H7 (cell line): ENCODE results near the gene MPDU1. TPM values are rescaled to one million over a fixed set of nuclear protein-coding genes. Genes with fewer than 3 reads are reported as not detected.

Experiments
- DNase-seq: peaks from one replicate; pipeline ENCODE4 v3.0.0; 2012
- H3K27me3 ChIP-seq: 2 replicates; pipeline ENCODE4 v1.6.0; 2011; ENCODE audit warnings: mild to moderate bottlenecking, low read length; ENCODE audit not compliant: control insufficient read depth, insufficient read depth
- H3K36me3 ChIP-seq: replicated peaks from 2 replicates; pipeline ENCODE4 v1.5.1; 2011; ENCODE audit warnings: low read length; ENCODE audit not compliant: control insufficient read depth, insufficient read depth
- H3K4me3 ChIP-seq: 2 replicates; pipeline ENCODE4 v1.5.1; 2011; ENCODE audit warnings: low read depth, mild to moderate bottlenecking, control low read depth, low read length, moderate library complexity; ENCODE audit not compliant: insufficient read depth
- total RNA-seq: library from RNA; depleted of rRNA; stranded (reverse); fragments of >200 nt; shearing (Covaris generic); gene quantifications from 2 replicates; pipeline ENCODE4 v1.2.3, GENCODE V29; 2014

Gene MPDU1
- total RNA-seq, 1 experiment from 2014 or later, result 146 TPM

GRCh38 chr17:7557147-7557764 is 26.4 kb upstream of the MPDU1 start:
- Histone ChIP-seq H3K36me3 (no peaks in the 10 kb centered on the region), H3K4me3 (no peak overlapping the region), H3K27me3 (no peaks in the 10 kb centered on the region)
- DNase-seq, result peak; percentile 73

- Histone ChIP-seq H3K27me3 (no peaks in the 10 kb centered on the region), H3K4me3 (0 out of 2 replicates have a peak overlapping the region, but pooled peaks have one; percentile 8), H3K36me3 (no peaks in the 10 kb centered on the region)
- DNase-seq, result peak; percentile 92
Measured at GRCh38 chr17:7557775-7558543, 25.7 kb upstream of the MPDU1 start.

DNA sequence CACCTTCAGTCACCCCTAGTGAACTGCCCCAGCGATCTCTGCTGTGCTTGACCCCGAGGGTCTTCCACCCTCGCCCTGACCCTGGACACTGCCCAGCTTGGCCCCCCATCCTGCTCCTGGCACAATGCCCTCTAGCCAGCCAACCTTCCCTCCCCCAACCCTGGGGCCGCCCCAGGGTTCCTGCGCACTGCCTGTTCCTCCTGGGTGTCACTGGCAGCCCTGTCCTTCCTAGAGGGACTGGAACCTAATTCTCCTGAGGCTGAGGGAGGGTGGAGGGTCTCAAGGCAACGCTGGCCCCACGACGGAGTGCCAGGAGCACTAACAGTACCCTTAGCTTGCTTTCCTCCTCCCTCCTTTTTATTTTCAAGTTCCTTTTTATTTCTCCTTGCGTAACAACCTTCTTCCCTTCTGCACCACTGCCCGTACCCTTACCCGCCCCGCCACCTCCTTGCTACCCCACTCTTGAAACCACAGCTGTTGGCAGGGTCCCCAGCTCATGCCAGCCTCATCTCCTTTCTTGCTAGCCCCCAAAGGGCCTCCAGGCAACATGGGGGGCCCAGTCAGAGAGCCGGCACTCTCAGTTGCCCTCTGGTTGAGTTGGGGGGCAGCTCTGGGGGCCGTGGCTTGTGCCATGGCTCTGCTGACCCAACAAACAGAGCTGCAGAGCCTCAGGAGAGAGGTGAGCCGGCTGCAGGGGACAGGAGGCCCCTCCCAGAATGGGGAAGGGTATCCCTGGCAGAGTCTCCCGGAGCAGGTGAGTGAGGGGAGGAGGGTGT is 24.9 kb upstream of the MPDU1 start, which contains the start of gene TNFSF13:
TNFSF13 (plus strand) TSS at position 207 of the 776 bp plus-strand sequence; CDS start at position 497, 290 bp downstream.
- no peaks in the 10 kb centered on the region for H3K27me3 ChIP-seq
- H3K36me3 ChIP-seq, result peaks cover under 1% of the 10 kb centered on the region; the same call in 1 of the 2 replicates
- 0 out of 2 replicates have a peak within 1 kb of the TSS, but pooled peaks have one; percentile 8 for H3K4me3 ChIP-seq
- DNase-seq, result no peak

- H3K27me3 ChIP-seq, result no peaks in the 10 kb centered on the region
- DNase-seq, result no peak
- no peak overlapping the region for H3K4me3 ChIP-seq
- peaks cover 9% of the 10 kb centered on the region for H3K36me3 ChIP-seq
Measured at GRCh38 chr17:7559320-7560171, 24.1 kb upstream of the MPDU1 start.

DNA sequence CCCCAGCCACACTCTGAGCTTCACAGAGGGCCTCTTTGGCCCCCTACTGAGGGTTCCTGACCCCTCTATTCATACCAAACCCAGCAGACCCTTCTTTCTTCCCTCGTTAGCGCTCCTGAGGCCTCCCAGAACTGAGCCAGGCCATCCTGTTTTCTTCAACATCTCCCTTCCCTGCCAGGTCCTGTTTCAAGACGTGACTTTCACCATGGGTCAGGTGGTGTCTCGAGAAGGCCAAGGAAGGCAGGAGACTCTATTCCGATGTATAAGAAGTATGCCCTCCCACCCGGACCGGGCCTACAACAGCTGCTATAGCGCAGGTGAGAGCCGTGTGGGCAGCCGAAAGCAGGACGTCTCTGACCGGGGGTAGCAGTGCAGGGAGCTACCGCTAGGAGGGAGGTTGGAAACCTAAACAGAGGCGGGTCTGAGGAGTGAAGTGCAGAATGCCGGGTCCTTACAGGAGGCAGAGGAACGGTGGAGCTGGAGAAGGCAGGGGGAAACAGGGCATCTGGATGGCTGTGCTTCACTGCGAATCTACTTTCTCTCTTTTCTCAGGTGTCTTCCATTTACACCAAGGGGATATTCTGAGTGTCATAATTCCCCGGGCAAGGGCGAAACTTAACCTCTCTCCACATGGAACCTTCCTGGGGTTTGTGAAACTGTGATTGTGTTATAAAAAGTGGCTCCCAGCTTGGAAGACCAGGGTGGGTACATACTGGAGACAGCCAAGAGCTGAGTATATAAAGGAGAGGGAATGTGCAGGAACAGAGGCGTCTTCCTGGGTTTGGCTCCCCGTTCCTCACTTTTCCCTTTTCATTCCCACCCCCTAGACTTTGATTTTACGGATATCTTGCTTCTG is 23.3 kb upstream of the MPDU1 start:
- H3K27me3 ChIP-seq, result no peaks in the 10 kb centered on the region
- H3K4me3 ChIP-seq, result peak overlapping the region; percentile 83
- peak; percentile 89 for DNase-seq
- H3K36me3 ChIP-seq, result peaks cover 17% of the 10 kb centered on the region

DNA sequence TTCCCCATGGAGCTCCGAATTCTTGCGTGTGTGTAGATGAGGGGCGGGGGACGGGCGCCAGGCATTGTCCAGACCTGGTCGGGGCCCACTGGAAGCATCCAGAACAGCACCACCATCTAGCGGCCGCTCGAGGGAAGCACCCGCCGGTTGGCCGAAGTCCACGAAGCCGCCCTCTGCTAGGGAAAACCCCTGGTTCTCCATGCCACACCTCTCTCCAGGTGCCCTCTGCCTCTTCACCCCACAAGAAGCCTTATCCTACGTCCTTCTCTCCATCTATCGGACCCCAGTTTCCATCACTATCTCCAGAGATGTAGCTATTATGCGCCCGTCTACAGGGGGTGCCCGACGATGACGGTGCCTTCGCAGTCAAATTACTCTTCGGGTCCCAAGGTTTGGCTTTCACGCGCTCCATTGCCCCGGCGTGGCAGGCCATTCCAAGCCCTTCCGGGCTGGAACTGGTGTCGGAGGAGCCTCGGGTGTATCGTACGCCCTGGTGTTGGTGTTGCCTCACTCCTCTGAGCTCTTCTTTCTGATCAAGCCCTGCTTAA is 22.6 kb upstream of the MPDU1 start:
- H3K4me3 ChIP-seq, result peak overlapping the region; percentile 83
- no peaks in the 10 kb centered on the region for H3K27me3 ChIP-seq
- DNase-seq, result peak; percentile 95
- H3K36me3 ChIP-seq, result peaks cover 21% of the 10 kb centered on the region

- Histone ChIP-seq H3K36me3 (peaks cover 21% of the 10 kb centered on the region), H3K27me3 (no peaks in the 10 kb centered on the region), H3K4me3 (peak within 1 kb of the TSS; percentile 83)
- DNase-seq, result peak; percentile 99
Measured at GRCh38 chr17:7561589-7562207, 22.0 kb upstream of the MPDU1 start, which contains the start of gene SENP3. SENP3 (plus strand) TSS chr17:7561919; CDS start chr17:7563077, 1,158 bp downstream.

DNA sequence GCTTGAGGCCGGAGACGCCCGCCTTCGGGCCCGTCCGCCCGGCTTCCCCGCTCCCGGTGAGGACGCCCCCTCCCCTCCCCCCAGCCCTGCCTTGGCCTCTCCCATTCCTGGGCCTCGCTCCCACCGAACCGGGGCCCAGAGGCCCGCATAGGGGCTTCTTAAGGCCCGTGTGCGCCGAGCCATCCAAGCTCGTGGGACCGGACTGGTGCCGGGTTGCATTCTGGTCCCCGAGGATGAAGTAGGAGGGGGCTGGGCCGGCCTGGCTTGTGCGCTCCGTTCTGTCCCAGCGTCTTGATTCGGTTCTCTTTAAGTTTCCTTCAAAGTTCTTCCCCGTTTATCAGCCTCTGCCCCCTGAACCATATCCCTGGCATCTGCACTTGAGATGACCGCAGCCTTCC is 21.4 kb upstream of the MPDU1 start:
- peak overlapping the region; percentile 83 for H3K4me3 ChIP-seq
- peaks cover 21% of the 10 kb centered on the region for H3K36me3 ChIP-seq
- no peak for DNase-seq
- no peaks in the 10 kb centered on the region for H3K27me3 ChIP-seq

DNA sequence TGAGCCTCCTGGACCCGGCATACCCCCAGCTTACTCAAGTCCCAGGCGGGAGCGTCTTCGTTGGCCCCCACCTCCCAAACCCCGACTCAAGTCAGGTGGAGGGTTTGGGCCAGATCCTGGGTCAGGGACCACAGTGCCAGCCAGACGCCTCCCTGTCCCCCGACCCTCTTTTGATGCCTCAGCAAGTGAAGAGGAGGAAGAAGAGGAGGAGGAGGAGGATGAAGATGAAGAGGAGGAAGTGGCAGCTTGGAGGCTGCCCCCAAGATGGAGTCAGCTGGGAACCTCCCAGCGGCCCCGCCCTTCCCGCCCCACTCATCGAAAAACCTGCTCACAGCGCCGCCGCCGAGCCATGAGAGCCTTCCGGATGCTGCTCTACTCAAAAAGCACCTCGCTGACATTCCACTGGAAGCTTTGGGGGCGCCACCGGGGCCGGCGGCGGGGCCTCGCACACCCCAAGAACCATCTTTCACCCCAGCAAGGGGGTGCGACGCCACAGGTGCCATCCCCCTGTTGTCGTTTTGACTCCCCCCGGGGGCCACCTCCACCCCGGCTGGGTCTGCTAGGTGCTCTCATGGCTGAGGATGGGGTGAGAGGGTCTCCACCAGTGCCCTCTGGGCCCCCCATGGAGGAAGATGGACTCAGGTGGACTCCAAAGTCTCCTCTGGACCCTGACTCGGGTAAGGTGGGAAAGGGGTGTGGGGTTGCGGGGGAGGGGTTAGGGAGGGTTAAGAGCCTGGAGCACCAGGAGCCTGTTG is 20.4 kb upstream of the MPDU1 start:
- Histone ChIP-seq H3K4me3 (no peak overlapping the region), H3K27me3 (no peaks in the 10 kb centered on the region), H3K36me3 (peaks cover 21% of the 10 kb centered on the region)
- DNase-seq, result no peak

DNA sequence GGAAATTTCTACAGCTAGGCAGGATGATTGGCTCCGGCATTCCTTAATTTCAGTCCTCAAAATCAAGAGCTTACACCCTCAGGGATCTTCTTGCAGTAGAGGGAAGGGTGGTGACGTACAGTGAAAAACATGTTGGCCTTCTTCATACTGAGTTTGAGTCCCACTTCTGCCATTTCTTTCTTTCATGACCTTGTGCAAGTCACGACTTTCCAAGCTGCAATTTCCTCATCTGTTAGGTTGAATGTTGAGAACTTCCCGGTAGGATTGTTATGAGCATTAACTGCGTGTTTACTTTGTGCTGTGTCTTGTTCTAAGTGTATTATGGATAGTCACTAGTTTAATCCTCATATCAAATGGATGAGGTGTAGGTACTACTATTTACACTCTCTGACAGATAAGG is 14.1 kb upstream of the MPDU1 start:
- H3K4me3 ChIP-seq, result no peak overlapping the region
- peaks cover 35% of the 10 kb centered on the region for H3K36me3 ChIP-seq
- no peaks in the 10 kb centered on the region for H3K27me3 ChIP-seq
- no peak for DNase-seq

DNA sequence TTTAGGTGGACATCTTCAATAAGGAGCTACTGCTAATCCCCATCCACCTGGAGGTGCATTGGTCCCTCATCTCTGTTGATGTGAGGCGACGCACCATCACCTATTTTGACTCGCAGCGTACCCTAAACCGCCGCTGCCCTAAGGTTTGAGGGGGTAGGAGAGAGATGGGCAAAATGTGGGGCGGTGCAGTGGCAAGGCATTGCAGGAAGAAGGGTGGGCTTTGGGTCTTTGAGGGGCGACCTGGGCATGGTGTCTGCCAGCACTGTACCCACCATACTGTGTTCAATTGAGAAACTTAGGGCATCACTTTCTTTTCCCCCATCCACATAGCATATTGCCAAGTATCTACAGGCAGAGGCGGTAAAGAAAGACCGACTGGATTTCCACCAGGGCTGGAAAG is 13.3 kb upstream of the MPDU1 start:
- DNase-seq, result no peak
- no peaks in the 10 kb centered on the region for H3K27me3 ChIP-seq
- H3K4me3 ChIP-seq, result no peak overlapping the region
- peaks cover 35% of the 10 kb centered on the region for H3K36me3 ChIP-seq

- Histone ChIP-seq H3K36me3 (peaks cover 49% of the 10 kb centered on the region), H3K4me3 (peak overlapping the region; percentile 48), H3K27me3 (no peaks in the 10 kb centered on the region)
- no peak for DNase-seq
Measured at GRCh38 chr17:7572338-7572587, 11.4 kb upstream of the MPDU1 start.
